Loucy (cell line): Measurements from ENCODE around the gene GPHB5.

Source experiments
- H2AFZ ChIP-seq: fragments of 200-600 bp; sonication (generic); 2 replicates; pipeline ENCODE4 v1.6.0; 2016; ENCODE audit warnings: antibody characterized with exemption, mild to moderate bottlenecking, low read length, moderate library complexity
- H3F3A ChIP-seq: fragments of 200-600 bp; 2 replicates; pipeline ENCODE4 v1.6.0; 2016; ENCODE audit warnings: antibody characterized with exemption, low read depth, mild to moderate bottlenecking
- H3K27me3 ChIP-seq: fragments of 200-600 bp; sonication (generic); 2 replicates; pipeline ENCODE4 v1.6.1; 2014; ENCODE audit warnings: low read length, mild to moderate bottlenecking; ENCODE audit not compliant: insufficient read depth, poor library complexity, severe bottlenecking
- H3K36me3 ChIP-seq: fragments of 200-600 bp; sonication (generic); 2 replicates; pipeline ENCODE4 v1.6.1; 2016; ENCODE audit warnings: low read length; ENCODE audit not compliant: insufficient read depth
- H3K4me1 ChIP-seq: fragments of 200-600 bp; sonication (generic); 2 replicates; pipeline ENCODE4 v1.5.1; 2014; ENCODE audit warnings: low read length, mild to moderate bottlenecking; ENCODE audit not compliant: insufficient read depth, poor library complexity, severe bottlenecking
- H3K4me2 ChIP-seq: fragments of 200-600 bp; sonication (generic); 2 replicates; pipeline ENCODE4 v1.6.0; 2014; ENCODE audit warnings: antibody characterized with exemption, low read length, low read depth, mild to moderate bottlenecking; ENCODE audit not compliant: poor library complexity, severe bottlenecking
- H3K4me3 ChIP-seq: fragments of 200-600 bp; sonication (generic); 2 replicates; pipeline ENCODE4 v1.5.1; 2014; ENCODE audit warnings: low read length, mild to moderate bottlenecking, mixed read lengths; ENCODE audit not compliant: poor library complexity, severe bottlenecking
- H3K79me2 ChIP-seq: fragments of 200-600 bp; sonication (generic); 2 replicates; pipeline ENCODE4 v1.6.1; 2014; ENCODE audit warnings: low read length; ENCODE audit not compliant: insufficient read depth
- H3K9ac ChIP-seq: fragments of 200-600 bp; sonication (generic); 2 replicates; pipeline ENCODE4 v1.6.0; 2014; ENCODE audit warnings: mild to moderate bottlenecking, low read depth, low read length, moderate library complexity; ENCODE audit not compliant: poor library complexity, severe bottlenecking
- H3K9me2 ChIP-seq: fragments of 200-600 bp; sonication (generic); replicated peaks from 2 replicates; pipeline ENCODE4 v1.6.1; 2016; ENCODE audit warnings: low read depth, low read length, mixed read lengths
- H3K9me3 ChIP-seq: fragments of 200-600 bp; sonication (generic); 2 replicates; pipeline ENCODE4 v1.6.1; 2014; ENCODE audit warnings: mild to moderate bottlenecking, antibody characterized with exemption, low read length, low read depth; ENCODE audit not compliant: insufficient read depth
- H4K20me1 ChIP-seq: fragments of 200-600 bp; sonication (generic); 2 replicates; pipeline ENCODE4 v1.6.0; 2014; ENCODE audit warnings: antibody characterized with exemption, low read length, mild to moderate bottlenecking; ENCODE audit not compliant: insufficient read depth, poor library complexity, severe bottlenecking
- CTCF ChIP-seq: fragments of 200-600 bp; sonication (generic); conservative IDR thresholded peaks from 2 replicates; pipeline ENCODE4 v1.5.1; 2014; ENCODE audit warnings: mild to moderate bottlenecking, antibody characterized with exemption, low read length
- EZH2phosphoT487 ChIP-seq: fragments of 200-600 bp; IDR thresholded peaks from 2 replicates; pipeline ENCODE4 v1.6.1; 2018; ENCODE audit warnings: antibody characterized with exemption, mild to moderate bottlenecking, moderate library complexity, borderline replicate concordance

The GPHB5 gene

DNA sequence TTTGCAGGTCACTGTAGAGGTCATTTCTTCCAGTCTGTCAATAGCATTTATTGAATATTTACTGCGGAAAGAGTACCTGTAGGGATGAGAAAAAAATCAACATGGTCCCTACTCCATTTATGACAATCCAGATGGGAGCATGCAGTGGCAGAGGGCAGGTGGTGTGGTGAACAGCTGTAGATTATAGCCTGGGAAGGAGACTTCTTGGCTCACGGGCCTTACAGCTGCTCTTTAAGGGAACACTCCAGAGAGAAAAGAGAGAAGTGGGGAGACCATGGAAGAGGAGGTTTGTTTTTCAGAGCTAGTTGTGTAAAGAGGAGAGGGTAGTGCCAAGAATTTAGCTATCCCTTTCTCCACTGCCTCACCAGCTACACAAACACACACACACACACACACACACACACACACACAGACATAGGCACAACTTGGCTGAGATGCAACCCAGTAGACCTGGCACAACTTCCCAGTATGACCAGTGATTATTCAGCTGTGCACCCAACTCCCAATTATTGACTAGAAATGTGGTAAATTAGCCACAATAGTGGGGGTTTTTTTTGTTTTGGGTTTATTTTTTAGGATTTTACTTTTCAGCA is 41.0 kb downstream of the GPHB5 start:
- TF ChIP-seq EZH2phosphoT487 (no peak), CTCF (no peak)
- H4K20me1 ChIP-seq: no peaks in the 10 kb centered on the region
- H3K27me3 ChIP-seq: no peaks in the 10 kb centered on the region
- H3K9me3 ChIP-seq: no peaks in the 10 kb centered on the region
- no peaks in the 10 kb centered on the region for H3K36me3 ChIP-seq
- no peaks in the 10 kb centered on the region for H3F3A ChIP-seq
- no peak overlapping the region for H3K4me3 ChIP-seq
- no peaks in the 10 kb centered on the region for H3K9me2 ChIP-seq
- H2AFZ ChIP-seq: no peak overlapping the region
- no peaks in the 10 kb centered on the region for H3K79me2 ChIP-seq
- H3K9ac ChIP-seq: no peak overlapping the region
- no peaks in the 10 kb centered on the region for H3K4me1 ChIP-seq
- H3K4me2 ChIP-seq: no peak overlapping the region

GRCh38 chr14:63276492-63277342 is 42.0 kb downstream of the GPHB5 start:
- TF ChIP-seq EZH2phosphoT487 (no peak), CTCF (peak; percentile 94)
- Histone ChIP-seq H3K36me3 (no peaks in the 10 kb centered on the region), H3F3A (no peaks in the 10 kb centered on the region), H3K27me3 (no peaks in the 10 kb centered on the region), H3K9me3 (no peaks in the 10 kb centered on the region), H4K20me1 (no peaks in the 10 kb centered on the region), H3K9ac (no peak overlapping the region), H3K4me3 (no peak overlapping the region), H3K4me2 (no peak overlapping the region), H2AFZ (no peak overlapping the region), H3K4me1 (no peaks in the 10 kb centered on the region), H3K9me2 (no peaks in the 10 kb centered on the region), H3K79me2 (no peaks in the 10 kb centered on the region)

DNA sequence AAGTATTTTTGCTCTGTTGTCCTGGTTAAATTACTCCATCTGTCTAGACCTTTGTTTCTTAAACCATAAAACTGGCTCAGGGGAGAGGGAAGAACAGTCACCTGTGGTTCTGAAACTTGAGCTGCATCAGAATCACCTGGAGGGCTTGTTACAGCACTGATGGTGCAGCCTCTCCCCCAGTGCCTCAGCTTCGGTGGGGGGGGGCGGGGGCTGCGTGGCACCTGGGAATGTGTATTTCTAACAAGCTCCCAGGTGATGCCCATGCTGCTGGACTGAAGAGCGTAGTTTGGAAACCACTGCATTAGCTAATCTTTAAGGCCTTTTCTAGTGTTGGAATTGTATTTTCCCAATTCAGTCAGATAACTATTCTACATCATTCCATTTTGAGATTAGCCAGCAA is 42.7 kb downstream of the GPHB5 start:
- H4K20me1 ChIP-seq: no peaks in the 10 kb centered on the region
- no peak overlapping the region for H2AFZ ChIP-seq
- no peaks in the 10 kb centered on the region for H3K4me1 ChIP-seq
- no peaks in the 10 kb centered on the region for H3K9me3 ChIP-seq
- H3K4me3 ChIP-seq: no peak overlapping the region
- H3K9me2 ChIP-seq: no peaks in the 10 kb centered on the region
- H3F3A ChIP-seq: no peaks in the 10 kb centered on the region
- H3K4me2 ChIP-seq: no peak overlapping the region
- TF ChIP-seq CTCF (no peak), EZH2phosphoT487 (no peak)
- H3K79me2 ChIP-seq: no peaks in the 10 kb centered on the region
- H3K9ac ChIP-seq: no peak overlapping the region
- H3K27me3 ChIP-seq: no peaks in the 10 kb centered on the region
- H3K36me3 ChIP-seq: no peaks in the 10 kb centered on the region
